Activated CD8-positive, alpha-beta memory T cell treated with anti-CD3 and anti-CD28 coated beads, Interleukin-2, amount 50 U/mL, for 1 hour (primary cell): ENCODE results near the gene ARL17A.
"Not testable (repeated sequence)": the region's sequence is repeated elsewhere in the genome, so short reads cannot be mapped to it uniquely, and the experiment has no call there.

Source experiments
- DNase-seq: peaks from one replicate; pipeline ENCODE4 v3.0.0-alpha.2; 2020; ENCODE audit errors: extremely low read depth

Gene ARL17A

GRCh38 chr17:46548607-46549006 is 30.9 kb downstream of the ARL17A start:
- DNase-seq = not testable (repeated sequence)

GRCh38 chr17:46534716-46535115 is 44.8 kb downstream of the ARL17A start:
- DNase-seq = not testable (repeated sequence)

- DNase-seq = not testable (repeated sequence)
These were observed 67.3 kb downstream of the ARL17A start, which contains the start of gene LRRC37A2 for GRCh38 chr17:46512168-46512567. LRRC37A2 (plus strand) TSS chr17:46512468; CDS start chr17:46512713, 245 bp downstream.

GRCh38 chr17:46505896-46506295 is 73.6 kb downstream of the ARL17A start:
- DNase-seq = not testable (repeated sequence)

- not testable (repeated sequence) for DNase-seq
These were observed 79.9 kb downstream of the ARL17A start for GRCh38 chr17:46499437-46500139.

GRCh38 chr17:46492021-46492420 is 87.5 kb downstream of the ARL17A start:
- not testable (repeated sequence) for DNase-seq

- DNase-seq = not testable (repeated sequence)
These were observed 98.2 kb downstream of the ARL17A start for GRCh38 chr17:46481310-46481709.

- not testable (repeated sequence) for DNase-seq
These were observed 100.7 kb downstream of the ARL17A start for GRCh38 chr17:46478823-46479222.

- DNase-seq = not testable (repeated sequence)
These were observed 103.9 kb downstream of the ARL17A start for GRCh38 chr17:46475583-46475982.

GRCh38 chr17:46474489-46474888 is 105.0 kb downstream of the ARL17A start:
- DNase-seq = not testable (repeated sequence)

- DNase-seq = not testable (repeated sequence)
These were observed 111.9 kb downstream of the ARL17A start for GRCh38 chr17:46467618-46468017.
